ENCODE results near the gene ZNF48.

DNA sequence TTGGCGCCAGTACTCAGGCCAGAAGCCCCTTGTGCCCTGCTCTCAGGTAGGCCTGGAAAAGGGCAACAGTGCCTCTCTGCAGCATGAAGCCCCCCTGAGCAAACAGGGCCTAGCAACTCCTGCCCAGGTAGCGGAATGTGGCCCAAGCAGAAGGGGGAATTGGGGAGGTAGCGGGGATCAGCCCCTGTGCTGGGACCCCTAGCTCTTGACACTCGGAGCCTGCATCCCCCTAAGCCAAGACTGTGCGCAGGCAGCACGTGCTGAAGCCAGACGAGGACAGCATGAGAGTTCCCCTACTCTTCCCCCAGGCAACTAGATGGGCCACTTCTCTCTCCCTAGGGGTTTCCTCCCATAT, 39.3 kb upstream of the ZNF48 start:
- TF ChIP-seq PPARA (CRISPR knock-in tag; IDR thresholded peaks at IDR 0.05; ENCODE audit: borderline replicate concordance) (no peak), BACH2 (CRISPR knock-in tag; IDR thresholded peaks at IDR 0.05; ENCODE audit: borderline replicate concordance) (no peak), ESRRG (CRISPR knock-in tag; IDR thresholded peaks at IDR 0.05) (no peak), ZFP30 (CRISPR knock-in tag; IDR thresholded peaks at IDR 0.05) (no peak), ZC3H10 (CRISPR knock-in tag; IDR thresholded peaks at IDR 0.05) (no peak), GLIS3 (CRISPR knock-in tag; IDR thresholded peaks at IDR 0.05) (no peak), ZNF8 (CRISPR knock-in tag; IDR thresholded peaks at IDR 0.05) (no peak)

Measured in SK-N-SH treated with all-trans-retinoic acid at 6 μM for 48 hours (cell line).